ENCODE measurements around the gene NIM1K.
A peak's percentile ranks its signal among the peaks of the same experiment; 100 is the strongest.

Gene NIM1K

DNA sequence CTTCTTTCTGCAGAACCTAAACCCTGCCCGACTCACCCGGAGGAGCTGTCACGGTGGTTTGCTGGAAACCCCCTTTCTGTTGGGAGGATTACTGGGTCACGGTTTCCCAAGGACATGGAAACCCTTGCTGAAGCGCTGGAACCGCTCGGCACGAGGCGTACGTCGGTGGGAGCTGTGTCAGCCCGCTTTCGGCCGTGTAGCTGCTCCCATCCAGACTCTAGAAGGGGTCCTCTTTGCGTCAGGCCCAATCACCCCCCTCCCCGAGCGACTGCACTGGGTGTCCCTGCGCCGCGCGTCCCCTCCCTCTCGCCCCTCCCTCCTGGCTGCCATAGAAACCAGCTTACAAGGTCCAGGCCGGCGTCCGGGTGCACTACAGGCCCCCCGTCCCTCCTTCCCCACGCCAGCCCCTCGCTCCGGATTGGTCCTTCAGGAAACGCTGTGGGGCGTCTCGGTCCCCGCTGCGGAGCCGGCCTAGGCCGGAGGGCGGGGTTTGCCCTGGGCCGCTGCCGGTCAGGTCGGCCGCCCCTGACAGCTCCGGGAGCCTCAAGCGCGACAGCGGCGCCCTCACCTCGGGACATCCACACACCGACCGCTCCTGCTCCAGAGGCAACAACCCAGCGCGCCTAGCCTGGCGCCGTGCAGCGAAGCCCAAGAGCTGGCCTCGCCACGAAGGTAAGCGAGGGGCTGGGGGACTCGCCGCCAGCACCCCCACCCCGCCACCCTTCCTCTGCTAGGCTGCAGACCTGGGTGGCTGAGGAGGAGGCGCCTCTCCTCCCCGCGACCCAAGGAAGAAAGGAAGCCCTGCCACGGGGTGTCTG lies at the start of gene NIM1K:
Gene NIM1K, plus strand, starts transcription at position 486 of the 818 bp plus-strand sequence. CDS start 53,551 bp downstream, outside the sequence.
- Histone ChIP-seq H3K4me3 (peak within 1 kb of the TSS; percentile 49 to 70), H3K27me3 (no peaks in the 10 kb centered on the region), H3K4me1 (peaks cover 0 to 28% (median 22%) of the 10 kb centered on the region in 4 donors), H3K9me3 (no peaks in the 10 kb centered on the region), H3K27ac (peak within 1 kb of the TSS in 1 of 2 donors; percentile 6), H3K36me3 (no peaks in the 10 kb centered on the region)
- intact Hi-C loops (cut with DNase I; ENCODE audit: low total_unique reads) = no loop called here
- TF ChIP-seq, protein P1, sequence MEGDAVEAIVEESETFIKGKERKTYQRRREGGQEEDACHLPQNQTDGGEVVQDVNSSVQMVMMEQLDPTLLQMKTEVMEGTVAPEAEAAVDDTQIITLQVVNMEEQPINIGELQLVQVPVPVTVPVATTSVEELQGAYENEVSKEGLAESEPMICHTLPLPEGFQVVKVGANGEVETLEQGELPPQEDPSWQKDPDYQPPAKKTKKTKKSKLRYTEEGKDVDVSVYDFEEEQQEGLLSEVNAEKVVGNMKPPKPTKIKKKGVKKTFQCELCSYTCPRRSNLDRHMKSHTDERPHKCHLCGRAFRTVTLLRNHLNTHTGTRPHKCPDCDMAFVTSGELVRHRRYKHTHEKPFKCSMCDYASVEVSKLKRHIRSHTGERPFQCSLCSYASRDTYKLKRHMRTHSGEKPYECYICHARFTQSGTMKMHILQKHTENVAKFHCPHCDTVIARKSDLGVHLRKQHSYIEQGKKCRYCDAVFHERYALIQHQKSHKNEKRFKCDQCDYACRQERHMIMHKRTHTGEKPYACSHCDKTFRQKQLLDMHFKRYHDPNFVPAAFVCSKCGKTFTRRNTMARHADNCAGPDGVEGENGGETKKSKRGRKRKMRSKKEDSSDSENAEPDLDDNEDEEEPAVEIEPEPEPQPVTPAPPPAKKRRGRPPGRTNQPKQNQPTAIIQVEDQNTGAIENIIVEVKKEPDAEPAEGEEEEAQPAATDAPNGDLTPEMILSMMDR (IDR thresholded peaks at IDR 0.05) = no peak
- peak; percentile 38 to 77 for DNase-seq

DNA sequence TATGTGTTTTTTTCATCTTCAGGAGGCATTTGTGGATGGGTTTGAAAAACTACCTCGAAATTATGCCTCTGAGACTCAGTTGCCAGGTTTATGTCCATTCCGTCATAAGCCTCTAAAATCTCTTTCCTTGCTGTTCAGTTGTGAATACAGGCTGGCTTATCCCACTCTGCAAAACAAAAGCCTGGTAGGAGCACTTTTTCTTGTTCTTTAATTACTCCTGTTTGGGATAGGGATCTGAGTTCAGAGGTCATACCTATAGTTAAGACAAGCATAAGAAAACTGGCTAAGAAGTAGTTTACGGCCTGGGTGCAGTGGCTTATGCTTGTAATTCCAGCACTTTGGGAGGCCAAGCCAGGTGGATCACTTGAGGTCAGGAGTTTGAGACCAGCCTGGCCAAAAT lies 47.0 kb upstream of the NIM1K start:
- TF ChIP-seq, protein P1 (IDR thresholded peaks at IDR 0.05) = no peak
- DNase-seq = no peak
- Histone ChIP-seq H3K9me3 (no peaks in the 10 kb centered on the region), H3K36me3 (peaks cover 7 to 38% (median 12%) of the 10 kb centered on the region in 3 donors), H3K27ac (no peak overlapping the region), H3K4me1 (no peaks in the 10 kb centered on the region), H3K27me3 (no peaks in the 10 kb centered on the region), H3K4me3 (no peak overlapping the region)
- intact Hi-C loops (cut with DNase I; ENCODE audit: low total_unique reads) = no loop called here

DNA sequence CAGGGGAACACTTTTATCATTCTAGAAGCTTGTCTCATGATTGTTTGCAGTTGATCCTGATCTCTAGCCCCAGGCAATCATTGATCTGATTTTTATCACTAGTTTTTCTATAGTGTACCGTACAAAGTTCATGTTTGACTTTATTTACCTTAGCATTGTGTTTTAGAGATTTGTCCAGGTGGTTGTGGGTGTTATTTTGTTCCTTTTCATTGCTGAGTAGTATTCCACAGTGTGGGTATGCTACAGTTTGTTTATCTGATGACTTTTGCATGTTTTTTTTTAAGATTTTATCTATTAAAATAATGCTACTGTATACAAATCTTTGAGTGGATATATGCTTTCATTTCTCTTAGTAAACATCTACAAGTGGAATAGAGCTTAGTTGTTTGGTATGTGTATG lies 45.1 kb upstream of the NIM1K start:
- H3K27ac ChIP-seq = no peak overlapping the region
- intact Hi-C loops (cut with DNase I; ENCODE audit: low total_unique reads) = no loop called here
- no peak for DNase-seq

DNA sequence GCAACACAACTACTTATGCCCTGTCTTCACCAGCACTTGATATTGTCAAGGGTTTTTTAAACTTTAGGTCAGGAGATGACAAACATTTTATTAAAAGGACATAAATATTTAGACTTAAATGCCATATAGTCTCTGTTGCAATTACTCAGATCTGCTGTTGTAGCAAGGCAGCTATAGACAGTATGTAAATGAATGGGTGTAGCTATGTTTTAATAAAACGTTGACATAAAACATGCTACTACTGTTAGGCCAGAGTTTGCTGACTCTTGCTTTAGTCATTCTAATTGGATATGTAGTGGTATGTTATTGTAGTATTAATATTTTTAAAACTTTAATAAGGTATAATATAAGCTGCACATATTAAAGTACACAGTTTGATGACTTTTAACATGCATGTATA lies 43.6 kb upstream of the NIM1K start:
- no peaks in the 10 kb centered on the region for H3K9me3 ChIP-seq
- H3K36me3 ChIP-seq = peaks cover 0 to 22% (median 7%) of the 10 kb centered on the region in 3 donors
- no peak for DNase-seq
- TF ChIP-seq, protein P1 (IDR thresholded peaks at IDR 0.05) = no peak
- no peaks in the 10 kb centered on the region for H3K27me3 ChIP-seq
- H3K27ac ChIP-seq = no peak overlapping the region
- no peak overlapping the region for H3K4me3 ChIP-seq
- H3K4me1 ChIP-seq = peaks cover 0 to 11% (median 3%) of the 10 kb centered on the region in 4 donors
- intact Hi-C loops (cut with DNase I; ENCODE audit: low total_unique reads) = loop anchor here (1.0 kb wide), 1 partner anchor 11 kb away; no protein-coding TSS in a partner anchor

More for the DNA sequence above, 45.1 kb upstream of the NIM1K start:
- H3K9me3 ChIP-seq = no peaks in the 10 kb centered on the region
- H3K27me3 ChIP-seq = no peaks in the 10 kb centered on the region
- TF ChIP-seq, protein P1 (IDR thresholded peaks at IDR 0.05) = no peak
- no peak overlapping the region for H3K4me3 ChIP-seq
- peaks cover 7 to 35% (median 12%) of the 10 kb centered on the region in 3 donors for H3K36me3 ChIP-seq
- H3K4me1 ChIP-seq = no peaks in the 10 kb centered on the region

DNA sequence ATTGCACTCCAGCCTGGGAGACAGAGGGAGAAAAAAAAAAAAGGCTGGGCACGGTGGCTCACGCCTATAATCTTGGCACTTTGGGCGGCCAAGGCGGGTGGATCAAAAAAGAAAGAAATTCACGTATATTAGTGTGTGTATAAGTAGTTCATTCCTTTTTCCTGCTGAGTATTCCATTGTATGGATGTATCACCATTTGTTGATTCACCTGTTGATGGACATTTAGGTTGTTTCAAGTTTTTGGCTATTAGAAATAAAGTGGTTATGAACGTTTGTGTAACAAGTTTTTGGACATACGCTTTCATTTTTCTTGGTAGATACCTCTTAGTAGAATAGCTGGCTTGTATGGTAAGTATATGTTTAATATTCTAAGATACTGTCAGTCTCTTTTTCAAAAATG lies 42.8 kb upstream of the NIM1K start:
- DNase-seq = no peak
- intact Hi-C loops (cut with DNase I; ENCODE audit: low total_unique reads) = no loop called here
- no peak overlapping the region for H3K4me3 ChIP-seq
- H3K36me3 ChIP-seq = peaks cover 0 to 21% (median 7%) of the 10 kb centered on the region in 3 donors
- H3K4me1 ChIP-seq = peaks cover 0 to 19% (median 3%) of the 10 kb centered on the region in 4 donors
- no peaks in the 10 kb centered on the region for H3K27me3 ChIP-seq
- no peak overlapping the region for H3K27ac ChIP-seq
- H3K9me3 ChIP-seq = no peaks in the 10 kb centered on the region
- TF ChIP-seq, protein P1 (IDR thresholded peaks at IDR 0.05) = no peak
